Measurements from ENCODE around the gene TRPC4AP.

Gene TRPC4AP

DNA sequence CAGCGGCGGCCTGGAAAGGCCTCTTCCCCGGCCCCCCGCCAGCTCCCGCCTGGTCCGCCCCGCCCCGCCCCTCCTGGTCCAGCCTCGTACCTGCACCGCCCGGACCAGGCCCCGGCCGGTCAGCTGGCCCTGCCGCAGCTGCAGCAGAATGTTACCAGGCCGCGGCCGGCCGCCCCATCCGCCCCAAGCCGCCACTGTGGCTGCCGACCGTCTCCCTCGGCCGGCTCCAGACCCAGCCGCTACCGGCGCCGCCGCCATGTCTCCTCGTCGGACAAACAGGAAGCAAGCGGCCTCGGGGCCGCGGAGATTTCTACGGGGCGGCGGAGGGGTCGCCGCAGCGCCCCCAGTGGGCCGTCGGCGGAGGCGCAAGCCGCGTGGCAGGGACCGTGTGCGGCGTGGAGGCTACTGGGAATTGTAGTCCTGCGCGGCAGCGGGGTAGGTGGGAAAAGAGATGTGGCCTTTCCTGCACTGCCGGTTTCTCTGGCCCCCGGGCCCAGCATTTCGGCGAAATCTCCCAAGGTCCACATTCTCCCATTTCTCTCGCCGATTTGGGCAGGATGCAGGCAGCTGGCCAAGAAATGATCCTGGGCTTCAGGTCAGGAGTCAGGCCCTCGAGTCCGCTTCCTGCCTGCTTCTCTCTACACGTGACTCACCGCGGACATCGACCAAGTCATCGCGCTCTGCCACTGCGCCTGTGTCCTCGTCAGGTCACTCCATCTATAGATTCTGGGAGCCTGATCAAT, at the start of gene TRPC4AP:
TSS of gene TRPC4AP (minus strand) at position 284 of the 743 bp plus-strand sequence. CDS start at position 258, 26 bp downstream.
- DNase-seq (peak; percentile 90 to 91), ATAC-seq (peak; percentile 94)
- peak within 1 kb of the TSS; percentile 82 to 91 for H3K4me3 Mint-ChIP-seq
- peaks cover 60% of the 10 kb centered on the region for H3K4me1 Mint-ChIP-seq
- H3K27ac Mint-ChIP-seq = peak within 1 kb of the TSS; percentile 99 to 100
- no peaks in the 10 kb centered on the region for H3K9me3 Mint-ChIP-seq
- no peaks in the 10 kb centered on the region for H3K27me3 Mint-ChIP-seq

GRCh38 chr20:35135867-35136586, 43.4 kb upstream of the TRPC4AP start:
- H3K9me3 Mint-ChIP-seq = no peaks in the 10 kb centered on the region
- H3K27ac Mint-ChIP-seq = peak overlapping the region in 1 of 2 donors; percentile 75
- peaks cover 12% of the 10 kb centered on the region for H3K4me1 Mint-ChIP-seq
- no peak for DNase-seq
- no peak for ATAC-seq
- H3K27me3 Mint-ChIP-seq = no peaks in the 10 kb centered on the region
- no peak overlapping the region for H3K4me3 Mint-ChIP-seq

DNA sequence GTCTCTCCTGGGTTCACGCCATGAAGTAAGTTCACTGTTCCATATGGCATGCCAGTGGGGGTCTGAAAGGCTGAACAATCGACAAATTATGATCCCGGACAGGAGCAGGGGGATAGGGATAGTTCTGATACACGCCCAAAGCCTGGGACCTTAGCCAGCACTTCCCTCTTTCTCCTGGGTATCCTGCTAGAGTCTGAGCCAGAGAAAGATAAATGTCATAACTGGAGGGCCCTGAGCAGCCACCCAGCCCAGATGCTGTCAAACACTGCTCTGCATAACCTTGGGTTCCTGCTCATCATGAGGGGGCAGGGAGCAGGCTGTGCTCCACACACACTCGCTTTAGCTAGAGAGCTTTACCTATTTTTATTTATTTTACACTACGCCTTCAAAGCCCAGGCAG, 42.3 kb upstream of the TRPC4AP start:
- peaks cover 6% of the 10 kb centered on the region for H3K4me1 Mint-ChIP-seq
- DNase-seq (no peak), ATAC-seq (no peak)
- no peak overlapping the region for H3K4me3 Mint-ChIP-seq
- no peaks in the 10 kb centered on the region for H3K27me3 Mint-ChIP-seq
- H3K27ac Mint-ChIP-seq = no peak overlapping the region
- H3K9me3 Mint-ChIP-seq = no peaks in the 10 kb centered on the region

DNA sequence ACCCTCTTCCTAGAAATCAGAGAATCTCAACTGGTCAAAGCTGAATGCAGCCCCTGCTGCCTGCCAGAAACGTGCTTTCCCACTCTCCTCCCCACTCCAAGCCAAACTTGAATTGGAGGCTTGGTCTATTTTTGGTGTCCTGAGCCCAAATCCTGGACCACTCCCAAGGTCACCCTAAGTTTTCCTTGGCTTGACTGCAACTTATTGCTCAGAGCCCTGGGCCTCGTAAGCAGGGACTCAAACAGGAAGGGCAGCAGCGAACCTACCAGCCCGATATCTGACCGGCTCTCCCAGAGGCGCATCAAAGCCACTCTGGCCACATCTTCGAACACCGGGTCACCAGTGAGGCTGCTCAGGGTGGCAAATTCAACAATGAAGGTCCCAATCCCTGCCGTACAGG, 41.9 kb upstream of the TRPC4AP start:
- Mint-ChIP-seq H3K4me3 (no peak overlapping the region), H3K27me3 (no peaks in the 10 kb centered on the region), H3K9me3 (no peaks in the 10 kb centered on the region), H3K27ac (no peak overlapping the region), H3K4me1 (peaks cover 6% of the 10 kb centered on the region)
- DNase-seq (no peak), ATAC-seq (no peak)

DNA sequence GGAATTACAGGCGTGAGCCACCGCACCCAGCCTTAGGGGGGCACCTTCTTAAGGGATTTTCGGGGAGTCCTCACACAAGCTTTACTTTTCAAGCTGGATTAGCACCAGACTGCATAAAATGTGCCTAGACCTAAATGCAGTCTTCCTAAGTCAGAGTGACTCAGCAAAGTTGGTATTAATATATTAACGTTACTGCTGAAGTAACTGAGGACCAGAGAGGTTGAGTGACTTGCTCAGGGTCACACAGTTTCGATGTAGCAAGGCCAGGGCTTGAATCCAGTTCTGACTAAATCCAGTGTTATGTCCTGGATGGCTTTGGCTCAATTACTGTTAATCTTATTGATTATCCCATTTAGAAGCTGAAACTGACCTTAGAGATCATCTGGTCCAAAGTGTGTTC, 41.1 kb upstream of the TRPC4AP start:
- Mint-ChIP-seq H3K4me3 (no peak overlapping the region), H3K27me3 (no peaks in the 10 kb centered on the region), H3K27ac (peak overlapping the region in 1 of 2 donors; percentile 61), H3K4me1 (peaks cover 6% of the 10 kb centered on the region), H3K9me3 (no peaks in the 10 kb centered on the region)
- DNase-seq = no peak
- ATAC-seq = no peak

DNA sequence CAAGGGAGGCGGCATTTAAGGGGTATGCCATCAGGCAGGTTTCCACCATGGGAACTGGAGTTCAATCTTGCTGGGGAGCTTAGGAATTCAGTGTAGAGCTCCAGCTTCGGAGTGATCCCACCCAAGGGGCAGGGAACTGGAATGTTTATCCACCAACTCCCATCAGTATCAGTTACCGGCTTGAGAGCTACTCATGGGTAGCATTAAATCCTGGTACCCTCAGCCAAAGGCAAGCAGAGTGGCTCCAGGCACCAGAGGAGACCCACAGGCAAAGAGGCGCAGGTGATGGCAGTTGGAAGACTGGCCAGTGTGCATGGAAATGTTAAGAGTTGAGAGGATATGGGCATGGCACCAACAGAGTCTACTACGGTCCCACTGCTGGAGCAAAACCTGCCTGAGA, 40.4 kb upstream of the TRPC4AP start:
- H3K9me3 Mint-ChIP-seq = no peaks in the 10 kb centered on the region
- H3K27me3 Mint-ChIP-seq = no peaks in the 10 kb centered on the region
- DNase-seq (no peak), ATAC-seq (no peak)
- H3K4me3 Mint-ChIP-seq = no peak overlapping the region
- peaks cover 6% of the 10 kb centered on the region for H3K4me1 Mint-ChIP-seq
- no peak overlapping the region for H3K27ac Mint-ChIP-seq

DNA sequence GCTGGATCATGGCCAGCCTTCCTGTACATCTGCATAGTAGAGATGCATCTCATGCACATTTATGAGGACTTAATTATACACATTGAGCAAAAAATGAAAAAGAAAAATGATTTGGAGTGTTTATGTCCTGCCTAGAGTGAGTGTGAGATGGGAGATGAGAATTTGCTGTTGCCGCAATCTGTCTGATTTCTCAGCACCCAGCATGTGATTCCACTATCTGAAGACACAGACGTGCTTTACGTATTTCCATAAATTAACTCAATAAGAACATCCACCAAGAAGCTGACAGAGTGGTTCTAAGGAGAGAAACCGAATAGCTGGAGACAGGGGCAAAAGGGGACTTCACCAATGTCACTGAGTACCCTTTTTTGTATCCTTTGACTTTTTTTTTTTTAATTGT, 39.3 kb upstream of the TRPC4AP start:
- DNase-seq (no peak), ATAC-seq (no peak)
- Mint-ChIP-seq H3K27ac (no peak overlapping the region), H3K27me3 (no peaks in the 10 kb centered on the region), H3K9me3 (no peaks in the 10 kb centered on the region), H3K4me1 (peaks cover 6% of the 10 kb centered on the region), H3K4me3 (no peak overlapping the region)

DNA sequence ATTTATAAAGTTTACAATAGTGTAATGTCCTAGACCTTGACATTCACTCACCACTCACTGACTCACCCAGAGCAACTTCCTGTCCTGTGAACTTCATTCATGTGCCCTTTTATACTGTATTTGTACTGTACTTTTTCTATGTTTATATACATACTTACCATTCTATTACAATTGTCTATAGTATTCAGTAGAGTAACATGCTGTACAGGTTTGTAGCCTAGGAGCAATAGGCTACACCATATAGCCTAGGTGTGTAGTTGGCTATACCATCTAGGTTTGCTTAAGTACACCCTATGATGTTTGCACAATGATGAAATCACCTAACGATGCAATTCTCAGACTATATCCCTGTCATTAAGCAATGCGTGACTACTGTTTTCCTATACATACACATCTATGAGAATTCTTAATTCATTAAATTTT, 37.1 kb upstream of the TRPC4AP start:
- Mint-ChIP-seq H3K27ac (peak overlapping the region in 1 of 2 donors; percentile 40), H3K4me1 (no peaks in the 10 kb centered on the region), H3K27me3 (no peaks in the 10 kb centered on the region), H3K9me3 (no peaks in the 10 kb centered on the region), H3K4me3 (no peak overlapping the region)
- no peak for DNase-seq
- ATAC-seq = peak; percentile 78

DNA sequence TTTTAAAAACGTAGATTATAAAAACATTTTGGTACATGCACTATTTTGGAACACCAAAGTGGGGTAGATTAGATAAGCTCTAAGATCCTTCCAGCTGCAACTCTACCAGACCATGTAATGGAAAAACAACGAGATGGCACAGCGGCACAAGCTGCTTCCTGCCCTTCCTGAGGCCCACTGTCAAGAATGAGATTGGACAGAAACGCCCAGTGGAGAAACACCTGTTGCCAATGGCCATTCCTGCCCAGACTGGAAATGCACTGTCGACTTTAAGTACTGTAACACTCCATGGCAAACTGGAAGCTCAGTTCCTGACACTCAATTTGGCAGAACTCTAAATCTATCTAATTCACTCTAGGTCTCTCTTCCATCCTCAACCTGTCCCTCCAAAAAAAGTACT, 33.1 kb upstream of the TRPC4AP start:
- DNase-seq (no peak), ATAC-seq (no peak)
- H3K27ac Mint-ChIP-seq = peak overlapping the region in 1 of 2 donors; percentile 64
- no peaks in the 10 kb centered on the region for H3K9me3 Mint-ChIP-seq
- no peaks in the 10 kb centered on the region for H3K27me3 Mint-ChIP-seq
- H3K4me3 Mint-ChIP-seq = no peak overlapping the region
- H3K4me1 Mint-ChIP-seq = no peaks in the 10 kb centered on the region

- no peaks in the 10 kb centered on the region for H3K27me3 Mint-ChIP-seq
- no peaks in the 10 kb centered on the region for H3K4me1 Mint-ChIP-seq
- H3K4me3 Mint-ChIP-seq = no peak overlapping the region
- no peak for DNase-seq
- no peak for ATAC-seq
- H3K27ac Mint-ChIP-seq = peak overlapping the region in 1 of 2 donors; percentile 27
- no peaks in the 10 kb centered on the region for H3K9me3 Mint-ChIP-seq
Measured at GRCh38 chr20:35122756-35123405, 30.3 kb upstream of the TRPC4AP start.

DNA sequence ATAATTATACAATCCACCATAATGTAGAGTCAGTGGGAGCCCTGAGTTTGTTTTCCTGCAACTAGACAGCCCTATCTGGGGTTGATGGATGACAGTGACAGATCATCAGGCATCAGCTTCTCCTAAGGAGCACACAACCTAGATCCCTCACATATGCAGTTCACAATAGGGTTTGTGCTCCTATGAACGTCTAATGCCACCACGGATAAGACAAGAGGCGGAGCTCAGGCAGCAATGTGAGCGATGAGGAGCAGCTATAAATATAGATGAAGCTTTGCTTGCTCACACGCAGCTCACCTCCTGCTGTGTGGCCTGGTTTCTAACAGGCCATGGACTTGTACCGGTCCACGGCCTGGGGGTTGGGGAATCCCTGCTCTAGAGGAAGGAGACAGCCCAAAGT, 28.6 kb upstream of the TRPC4AP start:
- DNase-seq (no peak), ATAC-seq (no peak)
- H3K4me3 Mint-ChIP-seq = no peak overlapping the region
- no peaks in the 10 kb centered on the region for H3K9me3 Mint-ChIP-seq
- peak overlapping the region in 1 of 2 donors; percentile 87 for H3K27ac Mint-ChIP-seq
- no peaks in the 10 kb centered on the region for H3K27me3 Mint-ChIP-seq
- no peaks in the 10 kb centered on the region for H3K4me1 Mint-ChIP-seq

DNA sequence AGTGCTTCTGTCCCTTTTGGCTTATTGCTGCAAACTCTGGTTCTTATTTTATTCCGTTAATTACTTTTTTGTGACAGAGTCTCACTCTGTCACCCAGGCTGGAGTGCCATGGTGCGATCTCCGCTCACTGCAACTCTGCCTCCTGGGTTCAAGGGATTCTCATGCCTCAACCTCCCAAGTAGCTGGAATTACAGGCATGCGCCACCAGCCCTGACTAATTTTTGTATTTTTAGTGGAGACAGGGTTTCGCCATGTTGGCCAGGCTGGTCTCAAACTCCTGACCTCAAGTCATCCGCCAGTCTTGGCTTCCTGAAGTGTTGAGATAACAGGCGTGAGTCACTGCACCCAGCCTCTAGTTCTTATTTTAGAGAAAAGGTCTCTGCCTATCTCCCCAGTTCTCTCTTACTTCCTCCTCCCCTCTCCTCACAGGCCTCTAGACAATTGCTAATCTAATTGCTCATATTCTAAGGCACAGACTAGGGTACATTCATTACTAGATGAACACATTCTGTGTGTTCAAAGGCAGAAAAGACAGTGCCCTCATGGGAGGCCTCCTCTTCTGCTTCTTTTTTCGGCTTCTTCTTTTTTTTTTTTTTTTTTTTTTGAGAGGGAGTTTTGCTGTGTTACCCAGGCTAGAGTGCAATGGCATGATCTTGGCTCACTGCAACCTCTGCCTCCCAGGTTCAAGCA, 27.6 kb upstream of the TRPC4AP start:
- ATAC-seq (no peak), DNase-seq (no peak)
- H3K9me3 Mint-ChIP-seq = no peaks in the 10 kb centered on the region
- H3K27me3 Mint-ChIP-seq = no peaks in the 10 kb centered on the region
- no peaks in the 10 kb centered on the region for H3K4me1 Mint-ChIP-seq
- H3K4me3 Mint-ChIP-seq = no peak overlapping the region
- H3K27ac Mint-ChIP-seq = peak overlapping the region; percentile 53 to 94

- H3K4me1 Mint-ChIP-seq = no peaks in the 10 kb centered on the region
- no peaks in the 10 kb centered on the region for H3K27me3 Mint-ChIP-seq
- H3K9me3 Mint-ChIP-seq = no peaks in the 10 kb centered on the region
- peak overlapping the region in 1 of 2 donors; percentile 87 for H3K27ac Mint-ChIP-seq
- ATAC-seq = no peak
- no peak overlapping the region for H3K4me3 Mint-ChIP-seq
- no peak for DNase-seq
Measured at GRCh38 chr20:35117629-35118028, 25.0 kb upstream of the TRPC4AP start.

DNA sequence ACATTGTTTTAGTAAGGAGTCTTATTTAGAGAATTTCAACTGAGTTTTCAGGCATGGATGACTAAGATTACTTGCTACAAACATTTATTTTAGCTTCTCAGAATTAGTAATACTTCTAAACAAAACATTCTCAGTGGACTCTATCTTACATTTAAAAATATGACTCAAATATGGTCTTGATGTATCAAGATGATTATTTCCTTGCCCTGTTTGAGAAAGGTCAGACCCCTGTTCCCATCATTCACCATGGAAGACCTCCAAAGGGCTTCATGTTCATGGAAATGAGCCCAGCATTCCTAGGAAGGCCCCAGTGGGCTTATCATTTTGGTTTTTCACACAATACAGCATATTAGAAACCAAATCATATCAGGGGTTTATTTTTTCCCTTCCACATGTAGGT, 24.6 kb upstream of the TRPC4AP start:
- ATAC-seq = no peak
- Mint-ChIP-seq H3K27ac (peak overlapping the region in 1 of 2 donors; percentile 38), H3K27me3 (no peaks in the 10 kb centered on the region)

DNA sequence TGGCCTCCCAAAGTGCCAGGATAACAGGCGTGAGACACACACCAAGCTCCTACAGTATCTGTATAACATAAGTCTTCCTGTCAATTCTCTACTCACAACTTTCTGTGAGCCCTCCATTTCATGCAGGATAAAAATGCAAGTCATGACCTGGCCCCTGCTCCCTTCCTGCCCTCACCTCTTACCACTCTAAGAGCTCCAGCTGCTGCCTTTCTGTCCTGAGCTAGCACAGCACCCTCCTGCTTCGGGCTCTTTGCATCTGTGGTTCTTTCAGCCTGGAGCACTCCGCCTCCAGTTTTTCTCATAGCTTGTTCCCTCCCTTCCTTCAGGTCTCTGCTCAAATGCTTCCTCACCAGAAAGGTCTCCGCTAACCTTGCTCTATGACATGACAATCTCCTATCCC, 23.7 kb upstream of the TRPC4AP start:
- Mint-ChIP-seq H3K4me1 (peaks cover 3% of the 10 kb centered on the region), H3K4me3 (no peak overlapping the region), H3K27me3 (no peaks in the 10 kb centered on the region), H3K9me3 (no peaks in the 10 kb centered on the region), H3K27ac (peak overlapping the region; percentile 2 to 72)
- ATAC-seq (no peak), DNase-seq (no peak)

More for the DNA sequence above, 24.6 kb upstream of the TRPC4AP start:
- Mint-ChIP-seq H3K4me3 (no peak overlapping the region), H3K9me3 (no peaks in the 10 kb centered on the region), H3K4me1 (no peaks in the 10 kb centered on the region)
- no peak for DNase-seq
